Right atrium auricular region (tissue), 2 donors: ENCODE data around the gene MARK2. TPM values are rescaled to one million over a fixed set of nuclear protein-coding genes. Genes with fewer than 3 reads are reported as not detected.
A peak's percentile ranks its signal among the peaks of the same experiment; 100 is the strongest.

Experiments used
- DNase-seq: peaks from one replicate; pipeline ENCODE4 v3.0.0-alpha.2; 2019; ENCODE audit warnings: low spot score
- H3K27ac ChIP-seq, 2 donors: fragments of 200-600 bp; sonication (generic); 1 replicate in 1 of 2; 2 replicates in 1 of 2; pipeline ENCODE4 v1.5.1; 2016 to 2019
- H3K27me3 ChIP-seq, 2 donors: fragments of 200-600 bp; sonication (generic); one replicate each; pipeline versions ENCODE4 v1.5.1 to v1.6.0; 2017 to 2019
- H3K36me3 ChIP-seq: fragments of 200-600 bp; sonication (generic); one replicate; pipeline ENCODE4 v1.5.1; 2016
- H3K4me1 ChIP-seq, 2 donors: fragments of 200-600 bp; sonication (generic); one replicate each; pipeline versions ENCODE4 v1.5.1 to v1.6.0; 2017 to 2019
- H3K4me3 ChIP-seq, 2 donors: fragments of 200-600 bp; sonication (generic); 1 replicate in 1 of 2; 2 replicates in 1 of 2; pipeline ENCODE4 v1.5.1; 2017 to 2019; ENCODE audit warnings: mild to moderate bottlenecking in 1 of 2, moderate library complexity in 1 of 2
- H3K9me3 ChIP-seq, 2 donors: fragments of 200-600 bp; sonication (generic); one replicate each; pipeline ENCODE4 v1.5.1; 2019
- total RNA-seq, 2 donors: library from RNA; depleted of rRNA; stranded (reverse); fragments of >200 nt; gene quantifications; one replicate each; pipeline ENCODE4 v1.1.0, GENCODE V29; 2016
- TF ChIP-seq, protein P1 (sequence below), 2 donors: fragments of 200-600 bp; sonication (generic); IDR thresholded peaks; one replicate each; pipeline ENCODE4 v1.5.1; 2019; ENCODE audit warnings: antibody characterized with exemption in 2 of 2

The MARK2 gene
- total RNA-seq, 2 donors from 2014 or later, result 29.3 to 31.5 TPM

DNA sequence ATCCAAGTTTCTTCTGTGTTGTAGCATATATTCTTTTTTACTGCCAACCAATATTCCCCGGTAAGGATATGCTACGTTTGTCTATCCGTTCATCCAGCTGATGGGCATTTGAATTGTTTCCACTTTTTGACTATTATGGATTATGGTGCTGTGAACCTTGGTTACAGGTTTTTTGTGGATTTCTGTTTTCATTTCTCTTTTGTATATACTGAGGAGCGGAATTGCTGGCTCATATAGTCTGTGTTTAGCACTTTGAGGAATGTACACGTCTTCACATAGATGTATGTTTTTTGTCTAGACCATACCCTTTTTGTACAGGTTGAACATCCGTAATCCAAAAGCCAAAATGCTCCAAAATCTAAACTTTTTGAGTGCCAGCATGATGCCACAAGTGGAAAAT is 54.4 kb downstream of the MARK2 start:
- Histone ChIP-seq H3K27ac (no peak overlapping the region), H3K9me3 (no peaks in the 10 kb centered on the region), H3K27me3 (no peaks in the 10 kb centered on the region), H3K36me3 (peaks cover 28% of the 10 kb centered on the region), H3K4me3 (no peak overlapping the region), H3K4me1 (peaks cover 0 to 47% of the 10 kb centered on the region in 2 donors)
- DNase-seq, result no peak
- TF ChIP-seq, protein P1, sequence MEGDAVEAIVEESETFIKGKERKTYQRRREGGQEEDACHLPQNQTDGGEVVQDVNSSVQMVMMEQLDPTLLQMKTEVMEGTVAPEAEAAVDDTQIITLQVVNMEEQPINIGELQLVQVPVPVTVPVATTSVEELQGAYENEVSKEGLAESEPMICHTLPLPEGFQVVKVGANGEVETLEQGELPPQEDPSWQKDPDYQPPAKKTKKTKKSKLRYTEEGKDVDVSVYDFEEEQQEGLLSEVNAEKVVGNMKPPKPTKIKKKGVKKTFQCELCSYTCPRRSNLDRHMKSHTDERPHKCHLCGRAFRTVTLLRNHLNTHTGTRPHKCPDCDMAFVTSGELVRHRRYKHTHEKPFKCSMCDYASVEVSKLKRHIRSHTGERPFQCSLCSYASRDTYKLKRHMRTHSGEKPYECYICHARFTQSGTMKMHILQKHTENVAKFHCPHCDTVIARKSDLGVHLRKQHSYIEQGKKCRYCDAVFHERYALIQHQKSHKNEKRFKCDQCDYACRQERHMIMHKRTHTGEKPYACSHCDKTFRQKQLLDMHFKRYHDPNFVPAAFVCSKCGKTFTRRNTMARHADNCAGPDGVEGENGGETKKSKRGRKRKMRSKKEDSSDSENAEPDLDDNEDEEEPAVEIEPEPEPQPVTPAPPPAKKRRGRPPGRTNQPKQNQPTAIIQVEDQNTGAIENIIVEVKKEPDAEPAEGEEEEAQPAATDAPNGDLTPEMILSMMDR (IDR thresholded peaks at IDR 0.05), result no peak

DNA sequence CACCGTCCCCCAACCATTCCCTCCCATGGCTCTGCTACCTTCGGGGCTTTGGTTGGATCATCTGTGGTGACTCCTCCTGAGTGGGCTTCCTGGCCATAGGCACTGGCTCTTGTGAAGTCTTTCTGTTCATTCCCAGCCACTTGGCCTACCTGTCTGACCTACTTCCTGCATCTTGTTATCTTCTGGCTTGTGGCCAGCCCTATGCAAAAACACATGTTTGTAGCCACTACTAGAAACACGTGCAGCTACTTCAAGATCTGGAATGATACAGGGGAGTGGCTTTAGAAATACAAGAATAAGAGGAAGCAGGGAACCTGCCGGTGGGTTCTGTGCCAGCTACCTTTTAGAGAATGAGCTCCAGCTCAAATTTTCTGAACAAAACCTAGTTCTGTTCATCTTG is 57.2 kb downstream of the MARK2 start:
- TF ChIP-seq, protein P1 (IDR thresholded peaks at IDR 0.05), result no peak
- no peak for DNase-seq
- Histone ChIP-seq H3K4me3 (no peak overlapping the region), H3K9me3 (no peaks in the 10 kb centered on the region), H3K4me1 (peaks cover 0 to 25% of the 10 kb centered on the region in 2 donors), H3K27me3 (no peaks in the 10 kb centered on the region), H3K36me3 (peaks cover 55% of the 10 kb centered on the region), H3K27ac (no peak overlapping the region)

DNA sequence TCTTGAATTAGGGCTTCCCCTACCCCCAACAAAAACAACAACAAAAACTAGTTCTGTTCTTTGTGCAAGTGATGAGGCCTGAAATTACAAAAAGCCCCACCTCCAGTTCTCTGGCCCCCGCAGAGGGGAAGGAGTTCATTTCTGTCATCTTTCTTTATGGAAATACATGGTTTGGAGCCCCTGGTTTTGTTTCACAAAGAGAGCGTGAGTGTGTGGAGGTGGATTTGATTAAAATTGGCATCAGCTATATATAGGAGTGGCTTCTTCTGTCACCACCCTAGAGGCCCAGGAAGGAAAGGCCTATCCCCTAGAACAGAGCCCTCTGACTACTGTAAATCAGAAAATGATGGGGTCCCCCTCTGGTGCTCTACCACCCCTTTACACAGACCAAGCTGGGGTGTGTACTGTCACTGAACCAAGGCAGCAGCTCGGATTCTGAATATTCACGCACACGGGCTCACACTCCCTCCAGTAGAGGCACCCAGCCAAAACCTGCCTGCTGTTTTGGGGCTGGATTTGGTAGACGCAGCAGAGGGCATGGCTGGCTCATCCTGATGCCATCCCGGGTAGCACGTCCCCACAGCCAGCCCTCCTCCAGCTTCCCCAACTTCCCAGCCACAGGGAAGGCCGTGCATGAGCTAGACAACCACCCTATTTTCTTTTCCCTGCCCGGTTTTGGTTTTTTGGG is 58.7 kb downstream of the MARK2 start:
- peaks cover 0 to 25% of the 10 kb centered on the region in 2 donors for H3K4me1 ChIP-seq
- no peaks in the 10 kb centered on the region for H3K9me3 ChIP-seq
- TF ChIP-seq, protein P1 (IDR thresholded peaks at IDR 0.05), result no peak
- no peaks in the 10 kb centered on the region for H3K27me3 ChIP-seq
- peak overlapping the region in 1 of 2 donors; percentile 31 for H3K27ac ChIP-seq
- H3K4me3 ChIP-seq, result no peak overlapping the region
- H3K36me3 ChIP-seq, result peaks cover 70% of the 10 kb centered on the region
- no peak for DNase-seq

DNA sequence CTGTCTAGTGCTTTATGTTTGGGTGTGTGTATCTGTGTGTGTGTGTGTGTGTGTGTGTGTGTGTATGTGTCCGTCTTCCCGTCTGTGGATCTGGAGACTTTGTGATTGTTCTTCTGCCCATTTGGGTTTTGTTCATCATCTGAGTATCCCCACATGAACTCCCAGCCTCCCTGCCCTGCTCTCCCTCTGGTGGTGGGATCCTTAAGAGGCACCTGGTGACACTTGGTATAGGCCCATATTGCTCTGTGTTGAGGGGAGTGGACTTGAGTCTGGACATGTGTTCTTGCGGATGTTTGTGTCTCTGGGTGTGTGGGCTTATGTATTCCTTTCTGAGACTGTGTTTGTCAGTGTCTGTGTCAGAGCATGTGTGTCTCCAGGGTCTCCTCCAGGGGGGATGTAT is 62.8 kb downstream of the MARK2 start:
- TF ChIP-seq, protein P1 (IDR thresholded peaks at IDR 0.05), result no peak
- Histone ChIP-seq H3K9me3 (no peaks in the 10 kb centered on the region), H3K36me3 (peaks cover 94% of the 10 kb centered on the region), H3K27me3 (no peaks in the 10 kb centered on the region), H3K4me1 (peaks cover 0 to 20% of the 10 kb centered on the region in 2 donors), H3K4me3 (no peak overlapping the region), H3K27ac (no peak overlapping the region)
- no peak for DNase-seq

DNA sequence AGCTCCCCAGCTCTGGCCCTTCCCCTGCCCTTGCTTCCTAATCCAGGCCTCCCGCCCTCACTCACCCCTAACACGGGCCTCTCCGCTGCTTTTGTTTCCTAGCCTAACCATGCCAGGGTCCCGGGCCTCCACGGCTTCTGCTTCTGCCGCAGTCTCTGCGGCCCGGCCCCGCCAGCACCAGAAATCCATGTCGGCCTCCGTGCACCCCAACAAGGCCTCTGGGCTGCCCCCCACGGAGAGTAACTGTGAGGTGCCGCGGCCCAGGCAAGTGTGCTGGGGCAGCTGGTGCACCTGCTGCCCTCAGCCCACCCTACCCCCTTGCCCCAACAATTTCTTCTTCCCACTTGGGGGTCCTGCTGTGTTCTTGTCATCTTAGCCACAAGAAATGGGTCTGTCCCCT is 65.0 kb downstream of the MARK2 start:
- TF ChIP-seq, protein P1 (IDR thresholded peaks at IDR 0.05), result no peak
- peaks cover 89% of the 10 kb centered on the region for H3K36me3 ChIP-seq

DNA sequence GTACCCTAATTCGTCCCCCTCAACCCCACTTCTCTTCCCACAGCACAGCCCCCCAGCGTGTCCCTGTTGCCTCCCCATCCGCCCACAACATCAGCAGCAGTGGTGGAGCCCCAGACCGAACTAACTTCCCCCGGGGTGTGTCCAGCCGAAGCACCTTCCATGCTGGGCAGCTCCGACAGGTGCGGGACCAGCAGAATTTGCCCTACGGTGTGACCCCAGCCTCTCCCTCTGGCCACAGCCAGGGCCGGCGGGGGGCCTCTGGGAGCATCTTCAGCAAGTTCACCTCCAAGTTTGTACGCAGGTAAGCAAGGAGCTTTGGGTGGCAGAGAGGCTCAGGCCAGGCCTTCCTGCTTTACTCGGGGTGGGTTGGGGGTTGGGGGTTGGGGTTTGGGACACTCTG is 65.8 kb downstream of the MARK2 start:
- H3K9me3 ChIP-seq, result no peaks in the 10 kb centered on the region
- no peak overlapping the region for H3K27ac ChIP-seq
- no peaks in the 10 kb centered on the region for H3K27me3 ChIP-seq
- no peak for DNase-seq
- peaks cover 0 to 35% of the 10 kb centered on the region in 2 donors for H3K4me1 ChIP-seq
- TF ChIP-seq, protein P1 (IDR thresholded peaks at IDR 0.05), result no peak
- H3K36me3 ChIP-seq, result peaks cover 84% of the 10 kb centered on the region
- H3K4me3 ChIP-seq, result no peak overlapping the region

More for the DNA sequence above, 65.0 kb downstream of the MARK2 start:
- H3K4me1 ChIP-seq, result peaks cover 0 to 26% of the 10 kb centered on the region in 2 donors
- DNase-seq, result no peak
- H3K9me3 ChIP-seq, result no peaks in the 10 kb centered on the region
- no peak overlapping the region for H3K4me3 ChIP-seq
- no peaks in the 10 kb centered on the region for H3K27me3 ChIP-seq
- no peak overlapping the region for H3K27ac ChIP-seq
